K562 (cell line): ENCODE measurements around the gene LACTBL1. TPM values are rescaled to one million over a fixed set of nuclear protein-coding genes. Genes with fewer than 3 reads are reported as not detected.
A peak's percentile ranks its signal among the peaks of the same experiment; 100 is the strongest.

ENCODE experiments used
- BCOR ChIP-seq: fragments of 450-650 bp; IDR thresholded peaks from 2 replicates; pipeline ENCODE4 v1.6.1; 2016
- FOXK1 ChIP-seq: sonication (generic); formaldehyde crosslinking; IDR thresholded peaks from 2 replicates; pipeline ENCODE4 v1.8.0; 2022; ENCODE audit warnings: missing genetic modification reagents, mild to moderate bottlenecking, borderline replicate concordance
- JUNB ChIP-seq: fragments of 450-650 bp; formaldehyde crosslinking; conservative IDR thresholded peaks from 2 replicates; pipeline ENCODE4 v1.4.0; 2020; ENCODE audit warnings: mild to moderate bottlenecking
- MECOM ChIP-seq: fragments of 250-450 bp; sonication (Bioruptor Pico); IDR thresholded peaks from 2 replicates; pipeline ENCODE4 v1.8.0; 2022; ENCODE audit warnings: inconsistent platforms
- NCOA6 ChIP-seq: fragments of 450-650 bp; IDR thresholded peaks from 2 replicates; pipeline ENCODE4 v1.6.1; 2017; ENCODE audit warnings: mild to moderate bottlenecking
- polyA plus RNA-seq, 8 experiments: library from polyadenylated mRNA; depleted of rRNA in 4 of 8; stranded (reverse) in 5 of 8; unstranded in 3 of 8; fragments of >200 nt; fragmentation: Nextera tagmentation in 2 of 8; fragmentation: Illumina TruSeq in 1 of 8; extraction: Ambion mirVana in 2 of 8; extraction: Trizol in 1 of 8; gene quantifications; 2 replicates each; pipeline versions ENCODE4 v1.2.1 to v1.2.3, GENCODE V29; 2011 to 2014; ENCODE audit warnings: inconsistent platforms in 1 of 8, missing spikeins in 1 of 8
- total RNA-seq, 7 experiments: library from RNA; depleted of rRNA in 6 of 7; stranded (reverse); fragments of >200 nt in 6 of 7; fragmentation: Illumina TruSeq in 2 of 7; extraction: Trizol in 2 of 7; gene quantifications; 2 replicates each; pipeline versions ENCODE4 v1.2.1 to v1.2.3, GENCODE V29; 2011 to 2021; ENCODE audit warnings: low replicate concordance in 1 of 7
- TF ChIP-seq, protein P1 (sequence below), 2 experiments: fragments of 150-350 bp in 1 of 2; IDR thresholded peaks; 2 replicates each; pipeline ENCODE4 v1.6.1; 2012 to 2016; ENCODE audit warnings: low read depth in 2 of 2, low read length in 2 of 2, mild to moderate bottlenecking in 1 of 2, moderate library complexity in 1 of 2
- TF ChIP-seq, protein P2 (sequence below): fragments of 450-650 bp; IDR thresholded peaks from 2 replicates; pipeline ENCODE4 v1.6.1; 2016; ENCODE audit warnings: antibody characterized with exemption
- TF ChIP-seq, protein P3 (sequence below): fragments of 450-650 bp; IDR thresholded peaks from 2 replicates; pipeline ENCODE4 v1.7.1; 2018; ENCODE audit warnings: mild to moderate bottlenecking, low read depth; ENCODE audit not compliant: partially characterized antibody
- TF ChIP-seq, protein P4 (sequence below): fragments of 250-450 bp; sonication (Bioruptor Pico); IDR thresholded peaks from 2 replicates; pipeline ENCODE4 v1.6.1; 2021; ENCODE audit warnings: mild to moderate bottlenecking
- TF ChIP-seq, protein P5 (sequence below): IDR thresholded peaks from 3 replicates; pipeline ENCODE4 v1.6.1; 2011; ENCODE audit warnings: borderline replicate concordance, mild to moderate bottlenecking, moderate library complexity; ENCODE audit not compliant: insufficient read length; ENCODE audit errors: extremely low read depth
- TF ChIP-seq, protein P6 (sequence below): sonication (generic); formaldehyde crosslinking; IDR thresholded peaks from 2 replicates; pipeline ENCODE4 v1.9.0; 2022; ENCODE audit warnings: mild to moderate bottlenecking, missing genetic modification reagents
- TF ChIP-seq, protein P7 (sequence below): sonication (generic); formaldehyde crosslinking; IDR thresholded peaks from 2 replicates; pipeline ENCODE4 v1.8.1; 2023; ENCODE audit warnings: mild to moderate bottlenecking, missing genetic modification reagents, moderate library complexity

LACTBL1 gene
- total and polyA plus RNA-seq, 9 of the 15 experiments (the other 6 are each of a cell fraction or from before 2014, with no cell fraction given): not detected

DNA sequence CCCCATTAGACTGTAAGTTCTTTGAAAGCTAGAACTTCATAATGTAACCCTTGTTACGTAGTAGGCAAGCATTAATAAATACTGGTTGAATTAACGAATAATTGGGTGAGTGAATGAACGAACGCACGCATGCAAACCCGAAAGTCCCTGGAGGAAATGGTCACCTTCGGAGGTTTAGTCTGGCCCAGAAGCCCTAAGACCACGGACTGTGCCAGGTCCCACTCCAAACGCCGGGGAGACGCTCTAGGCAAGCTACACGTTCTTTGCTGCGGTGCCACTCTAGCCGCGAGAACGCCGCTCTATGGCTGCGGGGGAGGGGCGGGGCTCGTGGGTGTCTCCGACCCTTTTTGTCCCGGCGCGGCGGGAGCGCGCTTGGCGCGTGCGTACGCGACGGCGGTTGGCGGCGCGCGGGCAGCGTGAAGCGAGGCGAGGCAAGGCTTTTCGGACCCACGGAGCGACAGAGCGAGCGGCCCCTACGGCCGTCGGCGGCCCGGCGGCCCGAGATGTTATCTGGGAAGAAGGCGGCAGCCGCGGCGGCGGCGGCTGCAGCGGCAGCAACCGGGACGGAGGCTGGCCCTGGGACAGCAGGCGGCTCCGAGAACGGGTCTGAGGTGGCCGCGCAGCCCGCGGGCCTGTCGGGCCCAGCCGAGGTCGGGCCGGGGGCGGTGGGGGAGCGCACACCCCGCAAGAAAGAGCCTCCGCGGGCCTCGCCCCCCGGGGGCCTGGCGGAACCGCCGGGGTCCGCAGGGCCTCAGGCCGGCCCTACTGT lies 46.6 kb upstream of the LACTBL1 start, which contains the start of gene KDM1A (continued):
- TF ChIP-seq, protein P1, sequence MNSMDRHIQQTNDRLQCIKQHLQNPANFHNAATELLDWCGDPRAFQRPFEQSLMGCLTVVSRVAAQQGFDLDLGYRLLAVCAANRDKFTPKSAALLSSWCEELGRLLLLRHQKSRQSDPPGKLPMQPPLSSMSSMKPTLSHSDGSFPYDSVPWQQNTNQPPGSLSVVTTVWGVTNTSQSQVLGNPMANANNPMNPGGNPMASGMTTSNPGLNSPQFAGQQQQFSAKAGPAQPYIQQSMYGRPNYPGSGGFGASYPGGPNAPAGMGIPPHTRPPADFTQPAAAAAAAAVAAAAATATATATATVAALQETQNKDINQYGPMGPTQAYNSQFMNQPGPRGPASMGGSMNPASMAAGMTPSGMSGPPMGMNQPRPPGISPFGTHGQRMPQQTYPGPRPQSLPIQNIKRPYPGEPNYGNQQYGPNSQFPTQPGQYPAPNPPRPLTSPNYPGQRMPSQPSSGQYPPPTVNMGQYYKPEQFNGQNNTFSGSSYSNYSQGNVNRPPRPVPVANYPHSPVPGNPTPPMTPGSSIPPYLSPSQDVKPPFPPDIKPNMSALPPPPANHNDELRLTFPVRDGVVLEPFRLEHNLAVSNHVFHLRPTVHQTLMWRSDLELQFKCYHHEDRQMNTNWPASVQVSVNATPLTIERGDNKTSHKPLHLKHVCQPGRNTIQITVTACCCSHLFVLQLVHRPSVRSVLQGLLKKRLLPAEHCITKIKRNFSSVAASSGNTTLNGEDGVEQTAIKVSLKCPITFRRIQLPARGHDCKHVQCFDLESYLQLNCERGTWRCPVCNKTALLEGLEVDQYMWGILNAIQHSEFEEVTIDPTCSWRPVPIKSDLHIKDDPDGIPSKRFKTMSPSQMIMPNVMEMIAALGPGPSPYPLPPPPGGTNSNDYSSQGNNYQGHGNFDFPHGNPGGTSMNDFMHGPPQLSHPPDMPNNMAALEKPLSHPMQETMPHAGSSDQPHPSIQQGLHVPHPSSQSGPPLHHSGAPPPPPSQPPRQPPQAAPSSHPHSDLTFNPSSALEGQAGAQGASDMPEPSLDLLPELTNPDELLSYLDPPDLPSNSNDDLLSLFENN (IDR thresholded peaks at IDR 0.05; ENCODE audit: low read depth in 2 of 2, low read length in 2 of 2): peak in 1 of 2 experiments; percentile 77; a peak in 1 of 4 replicates
- TF ChIP-seq, protein P2, sequence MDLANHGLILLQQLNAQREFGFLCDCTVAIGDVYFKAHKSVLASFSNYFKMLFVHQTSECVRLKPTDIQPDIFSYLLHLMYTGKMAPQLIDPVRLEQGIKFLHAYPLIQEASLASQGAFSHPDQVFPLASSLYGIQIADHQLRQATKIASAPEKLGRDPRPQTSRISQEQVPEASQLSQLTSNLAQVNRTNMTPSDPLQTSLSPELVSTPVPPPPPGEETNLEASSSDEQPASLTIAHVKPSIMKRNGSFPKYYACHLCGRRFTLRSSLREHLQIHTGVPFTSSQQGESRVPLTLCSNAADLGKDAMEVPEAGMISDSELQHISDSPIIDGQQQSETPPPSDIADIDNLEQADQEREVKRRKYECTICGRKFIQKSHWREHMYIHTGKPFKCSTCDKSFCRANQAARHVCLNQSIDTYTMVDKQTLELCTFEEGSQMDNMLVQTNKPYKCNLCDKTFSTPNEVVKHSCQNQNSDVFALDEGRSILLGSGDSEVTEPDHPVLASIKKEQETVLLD: peak; percentile 90
- TF ChIP-seq, protein P3, sequence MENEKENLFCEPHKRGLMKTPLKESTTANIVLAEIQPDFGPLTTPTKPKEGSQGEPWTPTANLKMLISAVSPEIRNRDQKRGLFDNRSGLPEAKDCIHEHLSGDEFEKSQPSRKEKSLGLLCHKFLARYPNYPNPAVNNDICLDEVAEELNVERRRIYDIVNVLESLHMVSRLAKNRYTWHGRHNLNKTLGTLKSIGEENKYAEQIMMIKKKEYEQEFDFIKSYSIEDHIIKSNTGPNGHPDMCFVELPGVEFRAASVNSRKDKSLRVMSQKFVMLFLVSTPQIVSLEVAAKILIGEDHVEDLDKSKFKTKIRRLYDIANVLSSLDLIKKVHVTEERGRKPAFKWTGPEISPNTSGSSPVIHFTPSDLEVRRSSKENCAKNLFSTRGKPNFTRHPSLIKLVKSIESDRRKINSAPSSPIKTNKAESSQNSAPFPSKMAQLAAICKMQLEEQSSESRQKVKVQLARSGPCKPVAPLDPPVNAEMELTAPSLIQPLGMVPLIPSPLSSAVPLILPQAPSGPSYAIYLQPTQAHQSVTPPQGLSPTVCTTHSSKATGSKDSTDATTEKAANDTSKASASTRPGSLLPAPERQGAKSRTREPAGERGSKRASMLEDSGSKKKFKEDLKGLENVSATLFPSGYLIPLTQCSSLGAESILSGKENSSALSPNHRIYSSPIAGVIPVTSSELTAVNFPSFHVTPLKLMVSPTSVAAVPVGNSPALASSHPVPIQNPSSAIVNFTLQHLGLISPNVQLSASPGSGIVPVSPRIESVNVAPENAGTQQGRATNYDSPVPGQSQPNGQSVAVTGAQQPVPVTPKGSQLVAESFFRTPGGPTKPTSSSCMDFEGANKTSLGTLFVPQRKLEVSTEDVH: peak; percentile 83
- TF ChIP-seq, protein P4, sequence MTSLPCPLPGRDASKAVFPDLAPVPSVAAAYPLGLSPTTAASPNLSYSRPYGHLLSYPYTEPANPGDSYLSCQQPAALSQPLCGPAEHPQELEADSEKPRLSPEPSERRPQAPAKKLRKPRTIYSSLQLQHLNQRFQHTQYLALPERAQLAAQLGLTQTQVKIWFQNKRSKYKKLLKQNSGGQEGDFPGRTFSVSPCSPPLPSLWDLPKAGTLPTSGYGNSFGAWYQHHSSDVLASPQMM: no peak
- TF ChIP-seq, protein P5, sequence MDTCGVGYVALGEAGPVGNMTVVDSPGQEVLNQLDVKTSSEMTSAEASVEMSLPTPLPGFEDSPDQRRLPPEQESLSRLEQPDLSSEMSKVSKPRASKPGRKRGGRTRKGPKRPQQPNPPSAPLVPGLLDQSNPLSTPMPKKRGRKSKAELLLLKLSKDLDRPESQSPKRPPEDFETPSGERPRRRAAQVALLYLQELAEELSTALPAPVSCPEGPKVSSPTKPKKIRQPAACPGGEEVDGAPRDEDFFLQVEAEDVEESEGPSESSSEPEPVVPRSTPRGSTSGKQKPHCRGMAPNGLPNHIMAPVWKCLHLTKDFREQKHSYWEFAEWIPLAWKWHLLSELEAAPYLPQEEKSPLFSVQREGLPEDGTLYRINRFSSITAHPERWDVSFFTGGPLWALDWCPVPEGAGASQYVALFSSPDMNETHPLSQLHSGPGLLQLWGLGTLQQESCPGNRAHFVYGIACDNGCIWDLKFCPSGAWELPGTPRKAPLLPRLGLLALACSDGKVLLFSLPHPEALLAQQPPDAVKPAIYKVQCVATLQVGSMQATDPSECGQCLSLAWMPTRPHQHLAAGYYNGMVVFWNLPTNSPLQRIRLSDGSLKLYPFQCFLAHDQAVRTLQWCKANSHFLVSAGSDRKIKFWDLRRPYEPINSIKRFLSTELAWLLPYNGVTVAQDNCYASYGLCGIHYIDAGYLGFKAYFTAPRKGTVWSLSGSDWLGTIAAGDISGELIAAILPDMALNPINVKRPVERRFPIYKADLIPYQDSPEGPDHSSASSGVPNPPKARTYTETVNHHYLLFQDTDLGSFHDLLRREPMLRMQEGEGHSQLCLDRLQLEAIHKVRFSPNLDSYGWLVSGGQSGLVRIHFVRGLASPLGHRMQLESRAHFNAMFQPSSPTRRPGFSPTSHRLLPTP: peak; percentile 5
- TF ChIP-seq NCOA6: peak; percentile 44
- TF ChIP-seq JUNB: no peak
- TF ChIP-seq, protein P6, sequence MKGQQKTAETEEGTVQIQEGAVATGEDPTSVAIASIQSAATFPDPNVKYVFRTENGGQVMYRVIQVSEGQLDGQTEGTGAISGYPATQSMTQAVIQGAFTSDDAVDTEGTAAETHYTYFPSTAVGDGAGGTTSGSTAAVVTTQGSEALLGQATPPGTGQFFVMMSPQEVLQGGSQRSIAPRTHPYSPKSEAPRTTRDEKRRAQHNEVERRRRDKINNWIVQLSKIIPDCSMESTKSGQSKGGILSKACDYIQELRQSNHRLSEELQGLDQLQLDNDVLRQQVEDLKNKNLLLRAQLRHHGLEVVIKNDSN: peak; percentile 73
- TF ChIP-seq BCOR: peak; percentile 81
- no peak for TF ChIP-seq MECOM
- peak; percentile 81; the same call in 1 of the 2 replicates for TF ChIP-seq FOXK1 (CRISPR knock-in tag)
- TF ChIP-seq, protein P7, sequence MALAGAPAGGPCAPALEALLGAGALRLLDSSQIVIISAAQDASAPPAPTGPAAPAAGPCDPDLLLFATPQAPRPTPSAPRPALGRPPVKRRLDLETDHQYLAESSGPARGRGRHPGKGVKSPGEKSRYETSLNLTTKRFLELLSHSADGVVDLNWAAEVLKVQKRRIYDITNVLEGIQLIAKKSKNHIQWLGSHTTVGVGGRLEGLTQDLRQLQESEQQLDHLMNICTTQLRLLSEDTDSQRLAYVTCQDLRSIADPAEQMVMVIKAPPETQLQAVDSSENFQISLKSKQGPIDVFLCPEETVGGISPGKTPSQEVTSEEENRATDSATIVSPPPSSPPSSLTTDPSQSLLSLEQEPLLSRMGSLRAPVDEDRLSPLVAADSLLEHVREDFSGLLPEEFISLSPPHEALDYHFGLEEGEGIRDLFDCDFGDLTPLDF (CRISPR knock-in tag): peak; percentile 95
